ENCODE data around the gene MFSD2A. TPM values are rescaled to one million over a fixed set of nuclear protein-coding genes. Genes with fewer than 3 reads are reported as not detected.

Gene MFSD2A
- total RNA-seq, 1 experiment from 2014 or later = 19.9 TPM

DNA sequence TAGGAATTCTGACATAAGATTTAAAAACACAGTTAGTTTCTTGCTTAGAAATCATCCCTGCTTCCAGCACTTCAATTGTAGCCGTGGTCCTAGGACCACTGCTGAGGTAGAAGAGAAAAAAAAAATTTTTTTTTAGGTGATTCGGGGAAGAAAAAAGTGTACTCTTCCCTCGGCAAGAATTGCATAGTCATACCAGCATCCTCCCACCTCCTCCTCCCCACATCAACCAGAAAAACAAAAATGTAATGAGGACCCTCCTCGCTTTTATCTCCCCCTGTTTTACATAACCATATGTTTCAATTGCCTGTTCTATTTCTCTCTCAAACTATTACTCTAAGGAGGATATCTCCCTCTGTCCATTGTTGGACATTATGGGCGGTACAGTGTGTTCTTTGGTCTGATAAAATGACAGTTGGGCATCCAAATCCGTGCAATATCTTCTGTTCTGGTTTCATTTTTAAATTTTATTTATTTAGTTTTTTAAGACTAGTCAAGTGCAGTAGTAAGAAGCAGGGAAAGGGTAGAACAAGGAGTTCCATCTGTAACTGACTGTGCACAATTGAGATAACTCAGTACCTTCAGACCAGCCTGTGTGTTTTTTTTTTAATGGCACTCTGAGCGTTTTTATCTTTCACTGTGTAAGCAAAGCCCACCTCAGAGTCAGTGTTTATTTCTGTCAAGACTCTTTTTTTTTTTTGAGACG is 10.4 kb upstream of the MFSD2A start:
- H3K23me2 ChIP-seq (ENCODE audit: insufficient read length, low read depth, low read length, poor library complexity, severe bottlenecking) = no peaks in the 10 kb centered on the region
- peaks cover 19 to 22% of the 10 kb centered on the region in 2 experiments for H3K4me1 Mint-ChIP-seq
- no peak overlapping the region for H2BK120ac ChIP-seq (ENCODE audit: low read depth, low read length, poor library complexity, severe bottlenecking)
- H3K4ac ChIP-seq (ENCODE audit: low read depth, low read length) = no peak overlapping the region
- no peak overlapping the region for H3K18ac ChIP-seq (ENCODE audit: insufficient read length, low read depth, low read length)
- no peak overlapping the region for H2BK15ac ChIP-seq (ENCODE audit: low read depth, low read length)
- no peak overlapping the region for H2AK5ac ChIP-seq (ENCODE audit: insufficient read length, low read length)
- H3K4me2 ChIP-seq (ENCODE audit: insufficient read depth, insufficient read length, low read length) = no peak overlapping the region
- peaks cover 19% of the 10 kb centered on the region for H3K27me3 Mint-ChIP-seq (ENCODE audit: low read depth)
- no peak overlapping the region for H3K27ac Mint-ChIP-seq
- WGBS (ENCODE audit: extremely low coverage, insufficient read length, low lambda C conversion rate) = no CpG with 5 or more reads among the region's 8 CpGs
- H2BK20ac ChIP-seq (ENCODE audit: low read depth, low read length, poor library complexity, severe bottlenecking) = no peak overlapping the region
- no peak overlapping the region for H3K56ac ChIP-seq (ENCODE audit: insufficient read length, low read depth, low read length)
- no peak overlapping the region for H3T11ph ChIP-seq (ENCODE audit: low read length)
- H3K79me2 ChIP-seq (ENCODE audit: insufficient read depth, low read length) = no peaks in the 10 kb centered on the region
- no peaks in the 10 kb centered on the region for H3K36me3 Mint-ChIP-seq (ENCODE audit: insufficient read depth in 1 of 3, low read depth in 3 of 3)
- H3K9me3 ChIP-seq (ENCODE audit: control insufficient read depth, low read depth, low read length) = no peaks in the 10 kb centered on the region
- no peak overlapping the region for H2BK5ac ChIP-seq (ENCODE audit: insufficient read length, low read length)
- TF ChIP-seq, protein P1, sequence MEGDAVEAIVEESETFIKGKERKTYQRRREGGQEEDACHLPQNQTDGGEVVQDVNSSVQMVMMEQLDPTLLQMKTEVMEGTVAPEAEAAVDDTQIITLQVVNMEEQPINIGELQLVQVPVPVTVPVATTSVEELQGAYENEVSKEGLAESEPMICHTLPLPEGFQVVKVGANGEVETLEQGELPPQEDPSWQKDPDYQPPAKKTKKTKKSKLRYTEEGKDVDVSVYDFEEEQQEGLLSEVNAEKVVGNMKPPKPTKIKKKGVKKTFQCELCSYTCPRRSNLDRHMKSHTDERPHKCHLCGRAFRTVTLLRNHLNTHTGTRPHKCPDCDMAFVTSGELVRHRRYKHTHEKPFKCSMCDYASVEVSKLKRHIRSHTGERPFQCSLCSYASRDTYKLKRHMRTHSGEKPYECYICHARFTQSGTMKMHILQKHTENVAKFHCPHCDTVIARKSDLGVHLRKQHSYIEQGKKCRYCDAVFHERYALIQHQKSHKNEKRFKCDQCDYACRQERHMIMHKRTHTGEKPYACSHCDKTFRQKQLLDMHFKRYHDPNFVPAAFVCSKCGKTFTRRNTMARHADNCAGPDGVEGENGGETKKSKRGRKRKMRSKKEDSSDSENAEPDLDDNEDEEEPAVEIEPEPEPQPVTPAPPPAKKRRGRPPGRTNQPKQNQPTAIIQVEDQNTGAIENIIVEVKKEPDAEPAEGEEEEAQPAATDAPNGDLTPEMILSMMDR (conservative IDR thresholded peaks at IDR 0.05) = no peak
- no peak overlapping the region for H3K23ac ChIP-seq (ENCODE audit: insufficient read length, low read depth, low read length)
- no peaks in the 10 kb centered on the region for H3K9me3 Mint-ChIP-seq
- peaks cover 2% of the 10 kb centered on the region; the same call in 1 of the 2 replicates for H3K4me1 ChIP-seq (ENCODE audit: insufficient read depth, low read length)
- H4K8ac ChIP-seq (replicated peaks; ENCODE audit: insufficient read length, low read depth, low read length) = no peak overlapping the region
- no peak overlapping the region for H2AFZ ChIP-seq (ENCODE audit: low read length)
- H4K91ac ChIP-seq (ENCODE audit: insufficient read length, low read depth, low read length) = no peak overlapping the region
- no peak overlapping the region for H4K5ac ChIP-seq (ENCODE audit: insufficient read length, low read depth, low read length)
- no peak overlapping the region for H2BK12ac ChIP-seq (ENCODE audit: insufficient read length, low read depth, low read length)
- H3K4me3 Mint-ChIP-seq = no peak overlapping the region
- H3K27ac ChIP-seq (ENCODE audit: insufficient read length, low read depth, low read length) = no peak overlapping the region
- H3K14ac ChIP-seq (ENCODE audit: insufficient read depth, low read length) = no peak overlapping the region
- H3K27me3 ChIP-seq (ENCODE audit: insufficient read depth, low read length) = no peaks in the 10 kb centered on the region
- H3K79me1 ChIP-seq (ENCODE audit: insufficient read depth, low read depth, low read length, poor library complexity, severe bottlenecking) = no peaks in the 10 kb centered on the region
- no peaks in the 10 kb centered on the region for H4K20me1 ChIP-seq (ENCODE audit: control insufficient read depth, insufficient read depth, insufficient read length)
- DNase-seq = no peak
- H3K9ac ChIP-seq (ENCODE audit: extremely low read depth, insufficient read length, low read length) = no peak overlapping the region

Measured in H9 (cell line).